Measurements from ENCODE around the gene CMTM7.

The CMTM7 gene

GRCh38 chr3:32391643-32392535, at the start of gene CMTM7:
Gene CMTM7, plus strand, starts transcription at chr3:32391853. Its CDS starts 54 bp downstream, at chr3:32391907.
- no peak for DNase-seq (ENCODE audit: low spot score)

- DNase-seq (ENCODE audit: low spot score): no peak
These were observed 44.1 kb upstream of the CMTM7 start for GRCh38 chr3:32347343-32348125.

GRCh38 chr3:32349184-32349583, 42.5 kb upstream of the CMTM7 start:
- no peak for DNase-seq (ENCODE audit: low spot score)

- no peak for DNase-seq (ENCODE audit: low spot score)
These were observed 39.1 kb upstream of the CMTM7 start for GRCh38 chr3:32352563-32352962.

GRCh38 chr3:32353351-32353750, 38.3 kb upstream of the CMTM7 start:
- DNase-seq (ENCODE audit: low spot score): no peak

GRCh38 chr3:32354362-32354778, 37.3 kb upstream of the CMTM7 start:
- no peak for DNase-seq (ENCODE audit: low spot score)

GRCh38 chr3:32355751-32356291, 35.8 kb upstream of the CMTM7 start:
- no peak for DNase-seq (ENCODE audit: low spot score)

- DNase-seq (ENCODE audit: low spot score): no peak
These were observed 31.7 kb upstream of the CMTM7 start for GRCh38 chr3:32359766-32360492.

- DNase-seq (ENCODE audit: low spot score): no peak
These were observed 31.2 kb upstream of the CMTM7 start for GRCh38 chr3:32360493-32360827.

GRCh38 chr3:32366638-32367397, 24.8 kb upstream of the CMTM7 start:
- no peak for DNase-seq (ENCODE audit: low spot score)

- DNase-seq (ENCODE audit: low spot score): no peak
These were observed 24.2 kb upstream of the CMTM7 start for GRCh38 chr3:32367442-32367841.

GRCh38 chr3:32371461-32372212, 20.0 kb upstream of the CMTM7 start:
- no peak for DNase-seq (ENCODE audit: low spot score)

- no peak for DNase-seq (ENCODE audit: low spot score)
These were observed 19.5 kb upstream of the CMTM7 start for GRCh38 chr3:32372213-32372490.

GRCh38 chr3:32373276-32373675, 18.4 kb upstream of the CMTM7 start:
- DNase-seq (ENCODE audit: low spot score): no peak

- DNase-seq (ENCODE audit: low spot score): no peak
These were observed 17.8 kb upstream of the CMTM7 start for GRCh38 chr3:32373844-32374243.

GRCh38 chr3:32374788-32375595, 16.7 kb upstream of the CMTM7 start:
- DNase-seq (ENCODE audit: low spot score): peak; percentile 76

GRCh38 chr3:32375596-32375930, 16.1 kb upstream of the CMTM7 start:
- no peak for DNase-seq (ENCODE audit: low spot score)

GRCh38 chr3:32376115-32376514, 15.5 kb upstream of the CMTM7 start:
- no peak for DNase-seq (ENCODE audit: low spot score)

- no peak for DNase-seq (ENCODE audit: low spot score)
These were observed 11.7 kb upstream of the CMTM7 start for GRCh38 chr3:32379831-32380500.

- DNase-seq (ENCODE audit: low spot score): no peak
These were observed 9.7 kb upstream of the CMTM7 start for GRCh38 chr3:32381922-32382321.

All from hematopoietic multipotent progenitor cell treated with erythropoietin and hydrocortisone succinate and interleukin-3 and kit ligand, for 15 days (in vitro differentiated cells).